ENCODE measurements around the gene NF2.
"Not testable (repeated sequence)": the region's sequence is repeated elsewhere in the genome, so short reads cannot be mapped to it uniquely, and the experiment has no call there.

NF2 gene

GRCh38 chr22:29597871-29598683 lies 5.4 kb upstream of the NF2 start:
- not testable (repeated sequence) for DNase-seq

DNA sequence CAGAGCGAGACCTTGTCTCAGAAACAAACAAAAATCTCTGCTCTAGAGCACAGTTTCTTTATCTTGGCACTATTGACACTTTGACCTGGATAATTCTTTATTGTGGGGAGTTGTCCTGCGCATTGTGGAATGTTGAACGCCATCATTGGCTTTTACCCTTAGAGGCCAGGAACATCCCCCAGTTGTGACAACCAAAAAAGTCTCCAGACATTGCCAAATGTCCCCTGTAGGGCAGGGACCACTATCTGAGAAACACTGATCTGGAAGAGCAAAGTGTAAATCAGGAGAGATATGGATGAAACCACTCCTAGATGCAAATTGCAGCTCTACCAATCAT lies 4.8 kb upstream of the NF2 start:
- no peak for DNase-seq

DNA sequence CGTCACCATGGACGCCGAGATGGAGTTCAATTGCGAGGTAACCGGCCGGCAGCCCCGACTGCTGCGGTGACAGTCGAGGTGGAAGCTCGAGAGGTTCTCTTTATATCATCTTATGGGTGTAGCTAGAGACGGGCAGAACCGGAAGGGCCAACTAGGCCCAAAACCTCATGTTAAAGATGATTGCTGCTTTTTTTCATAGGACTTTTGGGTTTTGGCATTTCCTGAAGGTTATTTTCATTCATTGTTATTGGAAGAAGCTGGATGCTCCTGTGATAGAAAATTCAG lies 585 bp downstream of the NF2 start:
- no peak for DNase-seq

DNA sequence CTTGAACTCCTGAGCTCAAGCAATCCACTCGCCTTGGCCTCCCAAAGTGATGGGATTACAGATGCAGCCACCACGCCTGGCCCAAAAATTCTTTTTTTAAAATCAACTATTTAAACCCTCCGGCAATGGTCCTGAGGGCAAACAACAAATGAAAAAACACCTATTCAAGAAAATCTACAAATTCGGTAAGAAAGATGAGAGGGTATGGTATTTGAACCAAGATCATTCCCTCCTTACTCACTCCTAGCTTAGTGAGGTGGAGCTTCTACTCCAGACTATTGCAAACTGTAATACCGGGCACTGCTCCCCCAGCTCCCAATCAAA lies 2.1 kb downstream of the NF2 start:
- no peak for DNase-seq

- DNase-seq = no peak
These were observed 2.9 kb downstream of the NF2 start for GRCh38 chr22:29606320-29606719.

DNA sequence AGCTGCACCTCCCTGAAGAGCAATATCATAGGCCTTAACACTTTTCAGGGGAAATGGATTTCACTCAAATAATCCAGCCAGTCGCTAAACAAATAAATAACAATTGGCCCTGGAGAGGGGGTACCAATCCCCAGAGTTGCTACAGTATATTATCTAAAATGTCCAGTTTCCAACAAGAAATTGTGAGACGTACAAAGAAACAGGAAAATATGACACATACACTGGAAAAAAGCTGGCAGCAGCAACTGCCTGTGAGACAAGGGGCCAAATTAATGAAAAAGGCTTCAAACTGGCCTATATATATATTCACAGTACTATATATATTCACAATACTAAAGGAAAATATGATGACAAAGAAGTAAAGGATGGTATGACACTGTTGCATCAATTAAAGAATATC lies 4.0 kb downstream of the NF2 start:
- DNase-seq = no peak

DNA sequence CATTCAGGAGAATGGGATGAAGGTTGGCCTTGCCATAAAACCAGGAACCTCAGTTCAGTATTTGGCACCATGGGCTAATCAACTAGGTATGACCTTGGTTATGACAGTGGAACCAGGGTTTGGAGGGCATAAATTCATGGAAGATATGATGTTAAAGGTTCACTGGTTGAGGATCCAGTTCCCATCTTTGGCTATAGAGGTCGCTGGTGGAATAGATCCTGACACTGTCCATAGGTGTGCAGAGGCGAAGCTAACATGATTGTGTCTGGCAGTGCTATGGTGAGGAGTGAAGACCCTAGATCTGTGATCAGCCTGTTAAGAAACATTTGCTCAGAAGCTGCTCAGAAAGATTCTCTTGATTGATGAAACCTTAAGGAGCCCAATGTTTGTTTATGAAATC lies 5.7 kb downstream of the NF2 start:
- no peak for DNase-seq

- no peak for DNase-seq
These were observed 7.3 kb downstream of the NF2 start for GRCh38 chr22:29610780-29611179.

GRCh38 chr22:29615705-29616327 lies 12.4 kb downstream of the NF2 start:
- DNase-seq = no peak

GRCh38 chr22:29617922-29618629 lies 14.6 kb downstream of the NF2 start:
- DNase-seq = no peak

DNA sequence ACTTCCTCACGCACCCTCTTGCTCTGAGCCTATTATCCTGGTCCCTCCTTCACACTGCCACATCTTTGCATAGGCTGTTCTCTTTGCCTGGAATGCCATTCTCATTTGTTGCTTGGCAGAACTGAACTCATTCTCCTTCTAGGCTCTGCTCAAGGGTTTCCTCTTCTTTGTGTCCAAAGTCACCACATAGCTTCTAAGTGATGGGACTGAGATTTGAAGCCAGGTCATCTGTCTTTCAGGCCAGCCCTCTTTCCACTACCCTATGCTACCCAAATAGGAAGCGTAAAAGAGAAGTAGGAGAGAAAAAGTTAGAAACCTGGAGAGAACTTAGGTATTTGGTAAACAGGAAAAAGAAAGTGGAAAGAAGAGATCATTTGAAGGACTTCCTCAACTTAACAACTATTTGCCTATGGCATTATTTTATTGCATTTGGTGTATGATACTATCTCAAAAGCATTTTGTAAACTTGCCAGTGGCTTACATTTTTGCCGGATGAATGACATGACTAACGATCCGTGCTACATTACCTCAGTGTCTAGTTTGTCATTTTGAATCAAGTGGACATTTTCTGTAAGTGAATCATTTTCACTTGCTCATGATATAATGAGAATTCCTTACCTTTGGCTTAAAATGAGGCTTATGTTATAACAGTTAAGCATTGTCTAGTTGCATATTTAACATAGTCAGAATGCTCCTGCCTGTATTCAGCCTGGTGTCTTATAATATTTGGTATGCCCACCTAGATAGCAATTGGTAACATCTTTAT lies 18.5 kb downstream of the NF2 start:
- DNase-seq = no peak

DNA sequence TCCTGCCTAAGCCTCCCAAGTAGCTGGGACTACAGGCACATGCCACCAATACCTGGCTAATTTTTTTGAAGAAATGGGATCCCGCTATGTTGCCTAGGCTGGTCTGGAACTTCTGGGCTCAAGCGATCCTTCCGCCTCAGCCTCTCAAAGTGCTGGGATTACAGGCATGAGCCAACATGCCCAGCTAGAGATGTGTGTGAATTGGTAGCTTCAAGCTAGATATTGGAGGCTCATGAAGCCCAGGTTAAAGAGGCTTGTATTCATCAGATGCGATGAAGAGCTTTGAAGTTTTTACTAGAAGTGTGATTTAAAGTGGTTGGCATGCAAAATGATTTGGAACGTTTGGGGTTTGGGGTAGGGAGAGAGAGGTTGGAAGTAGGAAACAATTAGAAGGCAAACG lies 19.6 kb downstream of the NF2 start:
- no peak for DNase-seq

- DNase-seq = no peak
These were observed 20.2 kb downstream of the NF2 start for GRCh38 chr22:29623553-29624169.

- no peak for DNase-seq
These were observed 21.8 kb downstream of the NF2 start for GRCh38 chr22:29625090-29625825.

DNA sequence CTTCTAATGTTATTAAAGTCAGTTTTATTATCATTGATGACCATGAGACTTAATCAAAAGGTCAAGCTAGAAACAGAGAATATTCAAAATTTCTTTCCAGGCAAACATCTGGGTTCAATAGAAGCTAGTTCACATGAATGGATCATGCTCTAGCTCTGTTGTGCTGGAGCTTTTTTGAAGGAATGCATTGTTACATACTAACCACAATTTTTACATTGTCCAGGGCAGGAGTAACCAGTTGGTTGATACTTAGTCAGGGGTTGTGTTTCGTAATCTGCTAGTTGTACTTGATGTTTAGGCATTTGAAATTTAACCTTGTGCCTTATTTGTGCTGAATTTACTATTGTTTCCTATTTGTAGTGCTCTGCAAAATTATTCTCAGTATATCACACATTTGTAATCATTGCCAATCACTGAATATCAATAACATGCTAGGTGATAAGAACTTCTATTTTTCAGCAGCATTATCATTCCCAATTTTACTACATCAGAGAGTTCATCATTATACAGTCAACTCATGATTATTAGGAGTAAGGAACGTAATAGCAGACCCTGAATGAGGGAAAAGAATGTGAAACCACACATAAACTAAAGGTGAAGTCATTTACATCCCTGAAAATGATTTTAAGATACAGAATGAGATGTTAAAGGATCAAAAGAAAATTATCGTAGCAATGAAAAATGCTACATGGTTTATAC lies 23.2 kb downstream of the NF2 start:
- no peak for DNase-seq

DNA sequence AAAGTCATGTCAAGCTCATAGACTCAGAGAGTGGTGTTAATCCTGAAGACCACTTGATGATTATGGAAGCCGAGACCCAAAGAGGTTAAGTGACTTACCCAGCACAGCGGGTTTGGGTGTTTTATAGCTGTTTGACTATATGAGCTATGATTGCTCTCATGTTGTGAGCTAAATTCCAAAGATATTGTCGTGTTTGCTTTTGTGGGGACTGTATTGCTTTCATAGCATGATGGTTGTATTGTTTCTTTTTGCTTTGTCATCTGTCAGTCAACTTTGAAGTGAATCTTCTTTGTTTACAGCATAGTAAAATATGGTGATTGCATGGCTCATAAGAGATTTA lies 23.7 kb downstream of the NF2 start:
- no peak for DNase-seq

DNA sequence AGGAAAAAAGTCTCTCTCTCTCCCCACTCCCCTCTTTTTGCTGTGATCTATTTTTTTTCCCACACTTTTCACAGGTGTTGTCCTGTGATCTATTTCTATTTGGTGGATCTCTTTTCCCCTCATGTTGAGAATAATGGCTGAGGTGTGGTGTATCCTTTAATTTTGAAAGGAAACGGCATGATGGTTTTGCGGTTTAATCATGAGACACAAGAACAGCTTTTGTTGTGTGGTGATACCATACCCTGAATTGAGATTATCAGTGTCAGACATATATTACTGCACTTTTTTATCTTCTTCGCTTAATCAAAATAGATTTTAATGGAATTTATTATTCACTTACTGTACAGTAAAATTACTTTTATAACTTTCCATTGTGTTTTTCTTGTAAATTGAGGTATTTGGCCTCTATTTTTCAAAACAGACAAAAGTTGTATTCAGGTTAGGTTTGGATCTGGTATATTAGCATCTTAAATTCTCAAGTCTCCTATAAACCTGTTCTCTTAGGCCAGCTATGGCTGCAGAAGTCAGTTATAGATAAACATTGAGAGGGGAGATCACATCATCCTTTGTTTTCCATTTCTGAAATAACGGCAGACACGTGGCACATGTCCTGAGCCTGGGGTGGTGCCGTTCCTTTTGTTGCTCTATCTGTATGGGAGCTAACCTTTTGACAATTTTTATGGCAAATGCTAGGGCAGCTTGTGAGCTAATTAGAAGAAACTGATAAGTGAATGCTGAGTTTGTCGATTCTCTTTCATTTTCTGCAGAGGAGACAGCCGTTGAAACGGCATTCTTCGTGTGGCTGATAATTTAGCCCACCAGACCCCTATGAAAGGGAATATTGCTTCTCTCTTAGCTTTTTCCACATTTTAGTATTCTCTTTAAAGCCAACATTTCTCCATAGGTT lies 25.8 kb downstream of the NF2 start:
- no peak for DNase-seq

- DNase-seq = no peak
These were observed 26.6 kb downstream of the NF2 start for GRCh38 chr22:29629903-29630516.

GRCh38 chr22:29630987-29631386 lies 27.6 kb downstream of the NF2 start:
- DNase-seq = no peak

- DNase-seq = no peak
These were observed 28.3 kb downstream of the NF2 start for GRCh38 chr22:29631725-29632124.

- DNase-seq = no peak
These were observed 29.2 kb downstream of the NF2 start for GRCh38 chr22:29632672-29633071.

Data from KG1 (cell line).